K562 (cell line): Measurements from ENCODE around the gene ERAS. TPM values are rescaled to one million over a fixed set of nuclear protein-coding genes. Genes with fewer than 3 reads are reported as not detected.

Experiments
- BMI1 ChIP-seq: fragments of 150-350 bp; IDR thresholded peaks from 2 replicates; pipeline ENCODE4 v1.6.1; 2014; ENCODE audit warnings: low read length
- BRCA1 ChIP-seq, 2 experiments: fragments of 450-650 bp in 1 of 2; sonication (generic) in 1 of 2; formaldehyde crosslinking in 1 of 2; IDR thresholded peaks; 2 replicates each; pipeline versions ENCODE4 v1.5.0 to v1.6.1; 2017 to 2020; ENCODE audit warnings: mild to moderate bottlenecking in 1 of 2, missing genetic modification reagents in 1 of 2
- CEBPZ ChIP-seq: fragments of 150-350 bp; IDR thresholded peaks from 2 replicates; pipeline ENCODE4 v1.6.1; 2014; ENCODE audit warnings: low read depth, mild to moderate bottlenecking, low read length, borderline replicate concordance
- E2F4 ChIP-seq: sonication (generic); formaldehyde crosslinking; IDR thresholded peaks from 2 replicates; pipeline ENCODE4 v1.8.0; 2022; ENCODE audit warnings: mild to moderate bottlenecking, low read depth, missing genetic modification reagents
- HMGXB4 ChIP-seq: sonication (generic); formaldehyde crosslinking; IDR thresholded peaks from 2 replicates; pipeline ENCODE4 v1.8.1; 2023; ENCODE audit warnings: mild to moderate bottlenecking, missing genetic modification reagents
- JUND ChIP-seq, 2 experiments: IDR thresholded peaks; 2 replicates in 1 of 2; 3 replicates in 1 of 2; pipeline ENCODE4 v1.6.1; 2011; ENCODE audit warnings: borderline replicate concordance in 2 of 2, low read depth in 2 of 2, low read length in 2 of 2, improper control_type of control experiment in 1 of 2, missing biosample characterization in 1 of 2, missing genetic modification characterization in 1 of 2, missing genetic modification reagents in 1 of 2
- MEF2D ChIP-seq: conservative IDR thresholded peaks from 2 replicates; pipeline ENCODE4 v1.6.1; 2016; ENCODE audit warnings: low read depth, missing genetic modification characterization, missing compliant biosample characterization
- PCBP2 ChIP-seq: fragments of 200-400 bp; formaldehyde crosslinking; IDR thresholded peaks from 2 replicates; pipeline ENCODE4 v1.6.1; 2018; ENCODE audit warnings: low read length, low read depth, mild to moderate bottlenecking, moderate library complexity; ENCODE audit not compliant: poor library complexity, severe bottlenecking
- PREB ChIP-seq: sonication (generic); formaldehyde crosslinking; IDR thresholded peaks from 2 replicates; pipeline ENCODE4 v1.8.1; 2023; ENCODE audit warnings: mild to moderate bottlenecking, missing genetic modification reagents
- XRCC4 ChIP-seq: IDR thresholded peaks from one replicate; pipeline ENCODE4 v1.6.1; 2011; ENCODE audit not compliant: insufficient read depth, insufficient read length; ENCODE audit errors: extremely low read depth
- ZMIZ1 ChIP-seq, 2 experiments: fragments of 150-350 bp in 1 of 2; IDR thresholded peaks; 2 replicates each; pipeline ENCODE4 v1.6.1; 2012 to 2016; ENCODE audit warnings: low read depth in 2 of 2, low read length in 2 of 2, mild to moderate bottlenecking in 1 of 2, moderate library complexity in 1 of 2
- ZNF24 ChIP-seq: fragments of 450-650 bp; IDR thresholded peaks from 2 replicates; pipeline ENCODE4 v1.6.1; 2016
- ZNF589 ChIP-seq: fragments of 200-800 bp; sonication (Bioruptor generic); IDR thresholded peaks from 2 replicates; pipeline ENCODE4 v1.6.1; 2016; ENCODE audit warnings: low read depth, missing genetic modification characterization, missing compliant biosample characterization
- ZNF695 ChIP-seq: fragments of 450-650 bp; formaldehyde crosslinking; IDR thresholded peaks from 2 replicates; pipeline ENCODE4 v1.4.0; 2020; ENCODE audit warnings: mild to moderate bottlenecking, moderate library complexity
- polyA plus RNA-seq, 8 experiments: library from polyadenylated mRNA; depleted of rRNA in 4 of 8; stranded (reverse) in 5 of 8; unstranded in 3 of 8; fragments of >200 nt; fragmentation: Nextera tagmentation in 2 of 8; fragmentation: Illumina TruSeq in 1 of 8; extraction: Ambion mirVana in 2 of 8; extraction: Trizol in 1 of 8; gene quantifications; 2 replicates each; pipeline versions ENCODE4 v1.2.1 to v1.2.3, GENCODE V29; 2011 to 2014; ENCODE audit warnings: inconsistent platforms in 1 of 8, missing spikeins in 1 of 8
- total RNA-seq, 7 experiments: library from RNA; depleted of rRNA in 6 of 7; stranded (reverse); fragments of >200 nt in 6 of 7; fragmentation: Illumina TruSeq in 2 of 7; extraction: Trizol in 2 of 7; gene quantifications; 2 replicates each; pipeline versions ENCODE4 v1.2.1 to v1.2.3, GENCODE V29; 2011 to 2021; ENCODE audit warnings: low replicate concordance in 1 of 7

The ERAS gene
- total and polyA plus RNA-seq, 9 of the 15 experiments (the other 6 are each of a cell fraction or from before 2014, with no cell fraction given): 0.07 to 0.12 TPM; not detected in 7

- no peak for TF ChIP-seq ZNF24
- no peak for TF ChIP-seq XRCC4
- TF ChIP-seq MEF2D (tag): no peak
- no peak for TF ChIP-seq ZNF695 (CRISPR knock-in tag)
- TF ChIP-seq BRCA1 (IDR thresholded peaks at IDR 0.05): no peak
- TF ChIP-seq BRCA1 (CRISPR knock-in tag; IDR thresholded peaks at IDR 0.05): no peak
- TF ChIP-seq E2F4 (CRISPR knock-in tag): no peak
- TF ChIP-seq HMGXB4 (CRISPR knock-in tag): no peak
- TF ChIP-seq ZNF589 (CRISPR knock-in tag): no peak
- no peak for TF ChIP-seq ZMIZ1 (IDR thresholded peaks at IDR 0.05; ENCODE audit: low read depth in 2 of 2, low read length in 2 of 2)
- peak; percentile 67 for TF ChIP-seq JUND (IDR thresholded peaks at IDR 0.05; ENCODE audit: borderline replicate concordance, low read depth, low read length)
- peak; percentile 79; the same call in 2 of the 3 replicates for TF ChIP-seq JUND (tag; IDR thresholded peaks at IDR 0.05; ENCODE audit: borderline replicate concordance, low read depth, low read length)
- no peak for TF ChIP-seq PREB (CRISPR knock-in tag)
- TF ChIP-seq BMI1: no peak
- TF ChIP-seq PCBP2: no peak
- no peak for TF ChIP-seq CEBPZ
These were observed 31.3 kb upstream of the ERAS start (continued) for GRCh38 chrX:48794911-48795515.
